ENCODE data around the gene MBNL2.

The MBNL2 gene

DNA sequence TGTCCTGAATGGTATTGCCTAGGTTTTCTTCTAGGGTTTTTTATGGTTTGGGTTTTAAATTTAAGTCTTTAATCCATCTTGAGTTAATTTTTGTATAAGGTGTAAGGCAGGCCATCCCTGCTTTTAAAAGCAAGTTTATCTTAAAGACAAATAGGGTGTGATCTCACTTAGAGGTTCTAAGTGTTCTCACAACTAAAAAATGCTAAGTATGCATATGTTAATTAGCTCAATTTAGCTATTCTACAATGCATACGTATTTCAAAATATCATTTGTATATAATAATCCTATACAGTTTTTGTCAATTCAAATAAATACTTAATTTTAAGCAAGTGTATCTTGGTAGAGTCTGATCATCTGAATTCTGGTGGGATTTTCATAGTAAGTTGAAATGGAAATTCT, 50.4 kb downstream of the MBNL2 start:
- FAIRE-seq (no peak), DNase-seq (ENCODE audit: low spot score) (no peak)

DNA sequence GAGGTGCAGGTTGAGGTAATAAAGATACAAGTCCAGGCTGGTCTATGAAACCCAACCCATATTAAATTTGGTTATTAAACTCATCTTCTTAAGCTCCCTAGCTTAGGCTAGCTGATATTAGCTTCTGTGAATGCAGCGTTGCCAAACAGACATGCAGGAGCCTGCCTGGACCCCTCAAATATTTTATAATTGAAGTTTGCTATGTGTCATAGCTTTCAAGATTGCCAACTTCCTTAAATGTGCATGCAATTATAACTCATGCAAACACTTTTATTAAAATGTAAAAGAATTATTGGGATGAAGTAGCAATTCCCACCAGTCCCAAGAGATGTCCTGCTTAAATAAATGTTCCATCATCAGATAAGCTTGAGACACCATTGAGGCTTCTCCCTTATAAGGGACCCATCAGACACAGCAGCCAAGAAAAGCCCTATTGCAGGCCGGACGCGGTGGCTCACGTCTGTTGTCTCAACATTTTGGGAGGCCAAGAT, 51.3 kb downstream of the MBNL2 start:
- FAIRE-seq (no peak), DNase-seq (ENCODE audit: low spot score) (no peak)

DNA sequence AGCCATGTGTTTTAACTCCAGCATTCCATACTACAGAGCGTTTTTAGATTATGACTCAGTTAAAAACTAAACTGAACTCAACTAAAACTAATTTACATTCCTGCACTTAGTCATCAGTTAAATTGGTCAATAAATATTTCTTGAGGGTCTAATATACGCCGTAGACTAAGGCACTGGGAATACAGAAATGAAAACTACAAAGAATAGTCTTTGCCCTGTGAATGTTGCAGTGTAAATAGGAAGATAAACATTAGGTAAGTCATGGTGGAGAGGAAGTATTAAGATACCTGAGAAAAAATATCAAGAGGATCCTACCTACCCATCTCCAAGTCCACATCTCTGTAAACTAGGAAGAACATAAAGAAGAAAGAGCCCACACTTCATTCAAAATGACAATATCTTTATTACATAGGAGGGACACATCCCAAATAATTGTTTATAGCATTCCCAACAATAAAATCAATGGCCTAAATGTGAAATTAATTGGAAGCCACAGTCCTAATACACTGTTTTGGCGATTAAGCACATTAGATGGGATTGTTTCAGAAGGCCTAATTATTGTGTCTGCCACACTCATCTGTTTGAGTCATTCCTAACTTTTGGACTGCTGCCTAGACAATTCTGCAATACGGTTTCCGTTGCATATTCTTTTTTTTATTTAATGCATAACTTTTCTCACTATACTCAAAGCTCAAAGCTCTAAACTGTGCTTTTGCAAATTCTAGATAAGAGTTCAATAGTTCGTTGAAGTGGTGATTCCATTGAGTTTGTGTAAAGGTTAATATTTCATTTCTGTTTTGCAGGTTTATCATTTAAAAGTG, 52.9 kb downstream of the MBNL2 start:
- no peak for FAIRE-seq

DNA sequence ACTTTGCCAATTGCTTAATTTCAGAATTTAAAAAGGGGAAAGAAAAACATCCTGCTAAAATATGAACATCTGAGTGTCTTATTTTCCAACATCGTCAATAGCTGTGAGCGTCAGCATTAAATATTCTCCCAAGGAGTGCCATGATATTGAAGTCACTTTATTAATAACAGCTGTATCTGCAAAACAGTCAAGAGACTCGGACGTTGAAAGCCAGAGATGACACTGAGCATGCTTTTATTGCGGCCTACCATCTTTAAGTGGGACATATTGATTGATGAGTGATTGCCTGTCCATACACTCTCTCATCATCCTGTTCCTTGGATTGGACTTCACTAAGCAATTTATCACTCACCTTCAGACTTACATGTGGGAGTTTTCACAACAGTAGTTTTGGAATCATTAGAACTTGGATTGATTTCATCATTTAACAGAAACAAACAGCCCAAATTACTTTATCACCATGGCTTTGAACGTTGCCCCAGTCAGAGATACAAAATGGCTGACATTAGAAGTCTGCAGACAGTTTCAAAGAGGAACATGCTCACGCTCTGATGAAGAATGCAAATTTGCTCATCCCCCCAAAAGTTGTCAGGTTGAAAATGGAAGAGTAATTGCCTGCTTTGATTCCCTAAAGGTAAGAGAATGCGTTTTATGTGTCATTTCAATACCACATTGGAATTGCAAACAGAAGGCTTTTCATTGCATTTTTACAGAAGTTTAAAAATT, 53.8 kb downstream of the MBNL2 start:
- DNase-seq (ENCODE audit: low spot score) (no peak), FAIRE-seq (no peak)

More for the DNA sequence above, 52.9 kb downstream of the MBNL2 start:
- DNase-seq (ENCODE audit: low spot score), result no peak

DNA sequence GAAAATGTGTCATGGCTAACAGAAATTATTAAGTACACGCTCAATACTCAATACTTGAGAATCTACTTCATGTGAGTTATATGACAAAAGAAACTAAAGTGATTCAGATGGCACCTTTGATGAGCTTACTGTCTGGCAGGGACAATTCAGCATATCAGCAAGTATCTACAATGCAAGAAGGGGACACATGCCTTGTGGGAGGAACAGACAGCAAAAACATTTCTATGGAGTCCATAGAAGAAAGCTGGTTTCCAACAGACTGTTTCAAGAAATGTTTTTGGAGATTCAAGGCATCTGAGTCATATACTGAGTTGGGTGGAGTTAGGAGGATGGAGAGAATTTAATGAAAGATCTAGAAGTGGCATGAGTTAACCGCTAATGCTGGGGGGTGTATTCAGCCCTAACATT, 54.7 kb downstream of the MBNL2 start:
- DNase-seq (ENCODE audit: low spot score) (no peak), FAIRE-seq (no peak)

DNA sequence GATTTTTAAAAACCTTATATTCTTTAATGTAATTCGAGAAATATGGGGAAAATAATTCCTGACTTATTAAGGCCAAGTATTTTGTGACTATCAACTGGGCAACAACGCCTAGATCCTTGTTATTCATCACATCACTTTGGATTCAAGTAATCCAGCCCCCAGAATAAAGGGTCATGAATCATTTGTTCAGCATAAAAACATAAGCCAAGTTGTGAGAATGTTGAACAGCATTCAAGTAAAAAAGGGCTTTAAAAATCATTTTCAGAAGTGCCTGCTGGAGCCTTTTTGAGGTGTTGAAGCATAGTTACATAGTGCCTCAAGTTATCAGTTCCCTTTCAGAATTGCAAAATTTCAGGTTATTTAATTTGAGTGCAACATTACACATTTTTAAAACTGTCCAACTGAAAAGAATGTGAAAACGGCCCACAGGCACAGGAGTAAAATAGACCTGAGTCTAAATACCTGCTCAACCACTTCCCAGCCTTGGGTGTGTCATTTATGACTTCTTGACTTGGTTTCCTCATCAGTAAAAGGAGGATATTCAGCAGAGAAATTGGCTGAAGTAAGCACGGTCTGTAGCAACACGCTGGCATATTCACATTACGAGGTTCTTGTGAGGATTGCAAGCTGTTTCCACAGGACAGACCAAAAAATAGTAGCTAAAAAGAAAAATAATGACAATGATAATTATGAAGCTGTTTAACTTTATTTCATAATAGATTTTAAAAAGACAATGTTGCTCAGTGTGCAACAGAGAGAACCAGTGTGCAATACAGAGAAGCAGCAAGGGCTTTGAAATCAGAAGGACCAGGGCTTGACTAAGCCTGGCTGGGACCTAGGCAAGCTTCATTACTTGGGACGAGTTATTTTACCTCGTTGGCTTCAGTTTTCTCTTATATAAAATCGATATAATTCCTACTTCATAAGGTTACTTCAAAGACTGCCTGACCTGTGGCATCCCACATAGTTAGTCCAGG, 56.6 kb downstream of the MBNL2 start:
- DNase-seq (ENCODE audit: low spot score) (no peak), FAIRE-seq (no peak)

DNA sequence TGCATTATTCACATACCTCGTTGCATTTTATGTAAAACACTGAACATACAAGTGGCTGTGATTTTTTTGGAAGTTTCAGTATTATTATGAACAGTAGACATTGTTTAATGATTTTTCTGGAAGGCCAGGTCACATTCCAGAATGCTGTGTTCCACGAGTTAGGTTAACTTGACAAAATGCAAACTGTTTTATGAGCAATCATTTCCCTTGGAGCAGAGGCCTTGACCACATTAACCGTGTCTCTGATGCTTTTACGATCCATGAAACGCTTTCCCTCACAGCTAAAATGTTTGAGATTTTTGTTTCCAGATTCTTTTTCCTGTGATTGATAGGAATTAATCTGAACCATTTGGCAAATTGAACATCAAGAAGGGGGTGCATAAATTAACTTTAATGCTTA, 57.8 kb downstream of the MBNL2 start:
- DNase-seq (ENCODE audit: low spot score) (no peak), FAIRE-seq (no peak)

DNA sequence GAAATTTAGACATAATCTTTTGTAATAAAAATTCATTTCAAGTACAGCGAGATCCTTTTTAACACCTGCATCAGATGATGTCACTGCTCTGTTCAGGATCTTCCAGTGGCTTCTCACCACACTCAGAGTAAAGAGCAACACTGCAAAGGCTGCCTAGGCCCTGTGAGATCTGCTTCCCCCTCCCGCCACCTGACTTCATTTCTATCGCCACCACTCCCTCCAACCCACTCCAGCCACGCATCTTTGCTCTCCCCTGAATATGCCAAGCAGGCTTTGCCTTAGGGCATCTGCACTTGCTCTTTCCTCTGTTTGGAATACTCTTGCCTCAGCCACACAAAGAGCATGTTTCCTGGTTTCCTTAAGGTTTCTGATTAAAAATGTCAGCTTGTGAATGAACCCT, 58.3 kb downstream of the MBNL2 start:
- no peak for DNase-seq (ENCODE audit: low spot score)
- no peak for FAIRE-seq

DNA sequence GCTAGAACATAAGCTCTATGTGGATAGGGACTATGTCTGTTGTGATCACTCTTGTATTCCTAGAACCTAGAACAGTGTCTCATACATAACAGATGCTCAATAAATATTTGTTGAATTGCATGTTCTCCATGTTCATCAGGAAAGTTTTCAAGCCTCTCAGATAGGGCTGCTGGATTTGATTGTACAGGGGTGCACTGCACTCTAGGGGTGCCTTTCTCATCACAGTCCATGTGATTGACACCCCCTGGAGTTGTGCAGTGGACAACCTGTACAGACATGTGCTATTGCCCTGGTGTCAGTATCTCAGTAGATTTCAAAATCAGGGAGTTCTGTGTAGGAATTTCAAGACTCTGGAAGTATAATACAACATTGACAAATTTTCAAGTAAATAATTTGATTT, 58.9 kb downstream of the MBNL2 start:
- FAIRE-seq, result no peak
- DNase-seq (ENCODE audit: low spot score), result no peak

DNA sequence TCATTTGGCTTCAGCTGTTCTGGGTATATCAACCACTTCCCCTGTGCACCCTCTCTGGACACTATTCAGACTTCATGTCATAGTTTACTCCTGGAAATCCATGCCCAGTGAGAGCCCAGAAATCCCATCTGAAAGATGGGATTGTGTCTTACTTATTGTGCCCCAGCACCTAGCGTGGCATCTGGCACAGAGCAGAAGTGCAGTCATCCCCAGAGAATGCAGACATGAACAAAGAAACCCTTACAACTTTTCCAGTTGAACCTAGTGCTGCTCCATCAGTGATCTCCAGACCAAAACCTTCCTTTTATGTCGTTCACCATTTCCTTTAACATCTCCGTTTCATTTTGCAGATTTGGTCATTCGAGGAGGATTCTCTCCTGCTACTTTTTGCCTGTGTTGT, 60.6 kb downstream of the MBNL2 start:
- no peak for FAIRE-seq
- DNase-seq (ENCODE audit: low spot score), result no peak

DNA sequence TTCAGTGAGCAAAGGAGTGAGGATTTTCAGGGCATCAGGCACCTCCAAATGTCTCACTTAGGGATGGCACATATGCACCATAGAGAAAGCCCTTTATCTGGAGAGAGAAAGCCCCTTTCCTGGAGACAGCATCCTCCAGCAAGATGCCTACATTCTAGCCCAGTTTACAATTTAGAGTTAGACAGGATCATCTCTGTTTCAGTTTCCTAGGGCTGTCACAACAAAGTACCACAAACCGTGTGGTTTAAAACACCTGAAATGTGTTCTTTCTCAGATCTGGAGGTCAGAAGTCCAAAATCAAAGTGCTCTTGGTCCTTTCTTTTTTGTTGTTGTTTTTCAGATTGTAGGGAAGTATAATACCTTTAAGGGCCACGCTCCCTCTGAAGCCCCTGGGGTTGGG, 61.8 kb downstream of the MBNL2 start:
- DNase-seq (ENCODE audit: low spot score) (no peak), FAIRE-seq (no peak)

DNA sequence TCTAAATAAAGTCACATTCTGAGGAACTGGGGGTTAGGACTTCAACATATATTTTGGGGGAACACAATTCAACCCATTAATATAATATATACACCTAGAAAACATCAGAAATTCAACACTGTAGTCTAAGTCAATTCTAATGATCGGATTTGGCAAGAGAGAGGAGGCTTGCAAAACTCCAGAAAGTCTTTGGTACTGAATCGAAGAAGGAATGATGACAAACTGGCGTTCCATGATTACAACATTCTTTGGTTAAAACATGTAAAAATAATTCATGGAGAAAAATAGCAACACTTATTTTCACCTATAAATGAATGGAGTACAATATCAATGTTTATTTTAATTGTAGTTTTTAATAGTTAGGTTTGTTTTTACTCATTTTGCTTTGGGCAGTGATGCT, 62.4 kb downstream of the MBNL2 start:
- DNase-seq (ENCODE audit: low spot score) (no peak), FAIRE-seq (no peak)

DNA sequence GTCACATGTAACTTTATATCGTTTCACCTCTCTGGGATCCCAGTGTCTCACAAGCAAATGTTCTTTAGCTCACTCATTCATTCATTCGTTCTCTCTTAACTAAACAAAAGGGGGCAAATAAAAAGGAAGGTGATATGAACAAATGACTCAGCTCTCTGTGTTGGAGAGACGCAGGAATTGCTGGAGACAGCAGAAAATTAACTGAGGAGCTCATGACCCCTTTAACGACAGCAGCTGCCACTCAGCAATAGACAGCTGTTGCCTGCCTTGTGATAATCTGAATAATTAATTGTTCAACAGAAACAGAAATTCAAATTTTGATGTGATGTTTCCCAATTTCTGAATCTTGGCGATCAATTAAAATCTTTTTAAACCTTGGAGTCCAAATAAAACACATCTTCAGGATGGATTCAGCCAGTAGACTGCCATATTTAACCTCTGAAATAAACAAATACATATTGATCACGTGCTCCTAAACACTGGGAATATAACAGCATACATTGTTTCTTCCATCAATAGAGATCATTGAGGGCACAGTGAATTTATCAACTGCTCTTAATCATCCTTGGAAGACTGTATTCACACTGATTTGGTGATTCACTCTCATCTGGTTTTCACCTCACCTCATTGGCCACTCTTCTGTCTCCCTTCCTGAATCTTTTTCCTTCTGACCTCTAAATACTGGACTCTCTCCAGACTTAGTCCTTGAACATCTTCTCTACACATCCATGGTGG, 63.3 kb downstream of the MBNL2 start:
- DNase-seq (ENCODE audit: low spot score), result no peak
- no peak for FAIRE-seq

DNA sequence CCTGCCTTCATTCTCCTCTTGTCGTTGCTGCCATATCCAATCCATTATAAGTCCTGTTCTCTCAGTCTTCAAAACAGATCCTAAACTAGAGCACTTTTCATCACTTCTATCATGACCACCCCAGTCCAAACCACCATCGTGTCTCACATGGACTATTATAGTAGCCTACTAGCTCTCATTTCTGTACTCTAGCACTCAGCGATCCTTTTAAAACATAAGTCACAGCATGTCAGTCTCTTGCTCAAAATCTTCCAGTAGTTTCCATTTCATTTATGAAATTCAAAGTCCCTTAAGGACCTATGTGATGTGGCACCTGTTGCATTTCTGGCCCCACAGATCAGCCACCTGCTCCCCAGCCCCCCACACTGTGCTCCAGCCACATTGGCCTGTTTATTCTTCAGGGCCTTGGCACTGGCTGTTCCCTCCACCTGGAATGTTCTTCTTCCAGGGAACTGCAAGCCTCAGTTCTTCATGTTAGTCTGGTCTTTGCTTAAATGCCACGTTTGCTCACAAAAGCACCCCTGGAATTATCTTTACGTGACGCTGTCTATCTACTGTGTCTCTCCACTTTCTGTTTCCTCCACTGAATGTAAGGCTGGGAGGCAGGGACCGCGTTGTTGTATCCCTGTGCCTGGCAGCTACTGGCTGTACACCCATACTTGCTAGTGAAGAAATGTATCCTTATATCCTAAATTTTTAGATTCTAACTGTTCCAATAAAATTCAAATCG, 64.3 kb downstream of the MBNL2 start:
- no peak for DNase-seq (ENCODE audit: low spot score)
- no peak for FAIRE-seq

DNA sequence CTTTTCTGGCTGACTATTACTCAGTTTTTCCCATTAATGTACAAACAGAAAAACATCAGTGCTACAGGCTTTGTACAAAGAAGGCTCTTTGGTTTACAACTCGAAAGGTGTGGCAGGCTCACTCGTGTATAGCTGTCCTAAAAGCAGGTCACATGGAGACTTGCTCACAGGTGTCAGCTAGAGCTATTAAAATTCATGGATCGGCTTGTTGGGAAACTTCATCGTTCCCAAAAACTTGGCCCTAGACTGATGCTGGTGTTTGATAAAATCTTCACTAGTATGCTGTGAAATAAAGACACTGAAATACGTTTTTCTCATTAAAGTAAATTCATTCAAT, 64.9 kb downstream of the MBNL2 start:
- DNase-seq (ENCODE audit: low spot score) (no peak), FAIRE-seq (no peak)

DNA sequence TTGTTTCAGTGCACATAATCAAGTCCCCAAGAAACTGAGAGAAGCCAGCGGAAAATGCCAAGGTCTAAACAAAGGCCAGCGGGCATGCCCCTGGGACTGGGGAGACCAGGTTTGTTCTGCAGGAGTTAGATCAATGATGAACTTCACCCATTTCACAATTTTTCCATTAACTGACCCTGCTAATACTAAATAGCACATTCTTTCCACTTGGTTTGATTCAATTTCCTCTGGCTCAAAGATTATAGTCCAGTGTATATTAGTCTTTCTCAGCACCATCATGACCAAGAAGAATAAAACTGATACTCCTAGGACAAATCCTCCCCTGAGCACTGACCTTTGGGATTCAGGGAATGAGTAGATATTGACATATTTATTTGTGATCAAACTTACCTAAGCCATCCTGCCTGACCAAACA, 66.4 kb downstream of the MBNL2 start:
- FAIRE-seq, result no peak
- no peak for DNase-seq (ENCODE audit: low spot score)

DNA sequence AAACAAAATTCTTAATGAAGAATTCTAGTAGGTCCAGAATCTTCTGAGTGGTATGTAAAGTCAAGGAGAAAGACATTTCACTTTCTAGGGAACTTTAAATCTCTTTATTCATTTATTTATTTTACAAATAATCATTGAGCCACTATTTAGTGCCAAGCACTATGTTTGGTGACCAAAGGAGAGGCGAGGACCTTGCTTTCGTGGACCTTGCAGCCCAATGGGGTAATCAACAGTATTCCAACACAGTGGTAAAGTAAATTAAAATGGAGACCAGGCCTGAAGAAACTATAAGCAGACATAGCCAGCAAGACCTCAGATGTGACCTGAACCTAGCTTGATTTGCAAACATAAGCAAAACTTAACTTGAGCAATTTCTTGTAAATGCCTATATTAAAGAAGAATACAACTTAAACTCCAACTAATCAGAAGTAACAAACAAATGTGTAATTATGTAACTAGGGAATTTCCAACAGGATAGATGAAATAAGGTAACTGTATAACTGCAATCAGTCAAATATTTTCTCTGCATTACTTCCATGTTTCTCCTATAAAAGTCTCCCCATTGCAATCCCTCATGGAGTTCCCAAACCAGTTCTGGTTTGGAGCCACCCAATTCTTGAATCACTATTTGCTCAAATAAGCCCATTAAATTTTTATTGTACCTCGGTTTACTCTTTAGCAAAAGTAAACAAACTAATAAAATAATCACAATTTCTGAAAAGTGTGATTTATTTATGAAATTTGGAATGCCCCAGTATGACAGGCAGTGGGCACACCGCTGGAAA, 67.6 kb downstream of the MBNL2 start:
- no peak for DNase-seq (ENCODE audit: low spot score)
- no peak for FAIRE-seq

DNA sequence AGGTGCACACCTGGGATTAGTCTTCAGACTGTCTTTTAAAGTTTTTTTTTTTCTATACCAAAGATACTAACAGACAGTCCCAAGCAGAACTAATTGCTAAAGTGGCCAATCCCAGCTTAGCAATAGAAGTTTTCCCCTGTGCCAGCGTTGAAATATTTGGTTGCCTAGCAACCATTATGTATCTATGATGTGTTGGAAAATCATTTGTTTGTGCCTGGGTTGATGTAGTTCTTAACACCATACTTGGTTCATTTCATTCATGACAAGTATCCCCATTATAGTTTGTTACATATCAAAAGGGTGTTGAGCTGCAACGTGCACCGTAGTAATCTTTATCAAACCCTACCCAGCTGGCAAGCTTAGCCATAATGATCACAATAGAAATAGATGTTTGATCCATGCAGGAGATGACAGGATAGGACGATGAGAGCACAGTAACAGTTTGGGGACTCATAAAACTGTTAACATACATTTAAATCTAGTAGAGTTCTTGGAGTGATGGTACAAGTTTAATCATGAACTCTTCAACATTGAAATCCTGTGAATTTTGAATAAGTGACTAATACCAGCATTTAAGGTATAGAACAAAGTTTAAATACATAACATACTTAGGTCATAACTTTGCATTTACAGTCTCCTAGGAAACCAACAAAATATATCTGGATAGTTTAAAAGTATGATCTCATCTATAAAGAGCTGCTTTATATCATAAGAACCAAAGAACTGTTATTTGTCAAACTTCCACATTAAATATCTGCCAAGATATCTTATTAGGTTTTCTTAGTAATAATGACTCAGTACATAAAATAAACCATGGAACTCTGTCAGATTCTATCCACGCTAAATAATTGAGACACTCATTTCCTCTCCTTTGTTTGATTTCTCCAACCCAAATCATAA, 73.4 kb downstream of the MBNL2 start:
- DNase-seq (ENCODE audit: low spot score) (no peak), FAIRE-seq (no peak)

DNA sequence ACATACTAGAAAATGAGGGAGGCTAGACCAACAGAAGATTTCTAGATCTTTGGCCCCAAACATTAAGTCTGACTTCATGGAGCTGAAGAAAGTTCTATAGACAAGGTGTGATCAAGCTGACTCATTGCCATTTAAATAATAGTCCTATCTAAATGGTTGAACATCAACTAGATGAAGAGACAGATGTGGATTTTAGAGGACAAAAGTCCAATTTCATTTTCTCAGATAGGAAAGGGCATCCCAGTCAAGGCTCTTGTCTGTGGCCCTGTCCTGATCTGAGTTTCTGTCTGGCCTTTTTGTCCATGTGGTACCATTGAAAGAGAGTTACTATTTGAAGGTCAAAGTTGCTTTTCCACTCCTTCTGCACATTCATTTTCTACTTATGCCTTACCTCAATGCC, 74.6 kb downstream of the MBNL2 start:
- FAIRE-seq (no peak), DNase-seq (ENCODE audit: low spot score) (no peak)
